ENCODE data around the gene ZPLD1.

DNA sequence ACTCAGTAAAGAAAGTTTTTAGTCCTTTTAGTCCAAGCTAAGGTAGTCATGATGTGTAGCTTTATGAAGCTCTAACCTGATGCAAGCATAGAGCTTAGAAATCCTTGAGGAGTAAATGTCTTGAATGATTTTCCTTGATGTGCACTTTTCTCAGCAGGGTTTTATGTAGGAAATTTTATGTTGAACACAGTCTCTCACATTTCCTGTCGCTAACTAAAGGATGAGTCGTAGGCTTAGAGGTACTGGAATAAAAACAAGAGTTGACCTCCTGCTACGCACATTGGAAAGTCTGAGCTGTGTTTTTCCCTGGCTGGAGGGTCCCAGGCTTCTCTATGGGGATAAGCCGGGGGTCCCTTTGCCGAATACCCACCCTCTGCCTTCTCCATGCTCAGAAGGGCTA is 34.7 kb upstream of the ZPLD1 start:
- TF ChIP-seq, protein P1, sequence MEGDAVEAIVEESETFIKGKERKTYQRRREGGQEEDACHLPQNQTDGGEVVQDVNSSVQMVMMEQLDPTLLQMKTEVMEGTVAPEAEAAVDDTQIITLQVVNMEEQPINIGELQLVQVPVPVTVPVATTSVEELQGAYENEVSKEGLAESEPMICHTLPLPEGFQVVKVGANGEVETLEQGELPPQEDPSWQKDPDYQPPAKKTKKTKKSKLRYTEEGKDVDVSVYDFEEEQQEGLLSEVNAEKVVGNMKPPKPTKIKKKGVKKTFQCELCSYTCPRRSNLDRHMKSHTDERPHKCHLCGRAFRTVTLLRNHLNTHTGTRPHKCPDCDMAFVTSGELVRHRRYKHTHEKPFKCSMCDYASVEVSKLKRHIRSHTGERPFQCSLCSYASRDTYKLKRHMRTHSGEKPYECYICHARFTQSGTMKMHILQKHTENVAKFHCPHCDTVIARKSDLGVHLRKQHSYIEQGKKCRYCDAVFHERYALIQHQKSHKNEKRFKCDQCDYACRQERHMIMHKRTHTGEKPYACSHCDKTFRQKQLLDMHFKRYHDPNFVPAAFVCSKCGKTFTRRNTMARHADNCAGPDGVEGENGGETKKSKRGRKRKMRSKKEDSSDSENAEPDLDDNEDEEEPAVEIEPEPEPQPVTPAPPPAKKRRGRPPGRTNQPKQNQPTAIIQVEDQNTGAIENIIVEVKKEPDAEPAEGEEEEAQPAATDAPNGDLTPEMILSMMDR (conservative IDR thresholded peaks at IDR 0.05), result no peak
- no peak for TF ChIP-seq EZH2 (IDR thresholded peaks at IDR 0.05; ENCODE audit: low read depth)
